Astrocyte of the hippocampus (primary cell): ENCODE results near the gene MGST2.

Source experiments
- DNase-seq: peaks from one replicate; pipeline ENCODE4 v3.0.0; 2011; ENCODE audit warnings: low read depth, low spot score

The MGST2 gene

GRCh38 chr4:139704915-139705485, 39.4 kb downstream of the MGST2 start:
- no peak for DNase-seq

DNA sequence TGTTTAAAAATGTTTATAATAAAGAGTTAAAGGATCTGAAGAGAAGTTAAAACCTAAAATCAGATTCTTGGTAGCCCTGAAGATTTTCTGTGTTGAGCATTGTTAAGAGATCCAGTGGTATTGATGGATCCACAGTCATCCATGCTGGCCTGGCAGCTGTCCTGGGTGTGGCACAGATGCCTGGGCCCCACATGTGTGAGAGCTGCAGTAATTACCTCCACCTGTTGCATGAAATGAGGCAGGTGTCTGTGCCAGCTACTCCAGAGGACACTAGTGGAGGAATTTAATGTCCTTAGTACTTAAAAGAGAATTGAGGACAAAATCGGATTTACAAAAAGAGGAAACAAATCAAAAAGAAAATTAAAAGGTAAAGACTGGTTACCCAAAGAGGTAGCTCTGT, 44.0 kb downstream of the MGST2 start:
- no peak for DNase-seq

DNA sequence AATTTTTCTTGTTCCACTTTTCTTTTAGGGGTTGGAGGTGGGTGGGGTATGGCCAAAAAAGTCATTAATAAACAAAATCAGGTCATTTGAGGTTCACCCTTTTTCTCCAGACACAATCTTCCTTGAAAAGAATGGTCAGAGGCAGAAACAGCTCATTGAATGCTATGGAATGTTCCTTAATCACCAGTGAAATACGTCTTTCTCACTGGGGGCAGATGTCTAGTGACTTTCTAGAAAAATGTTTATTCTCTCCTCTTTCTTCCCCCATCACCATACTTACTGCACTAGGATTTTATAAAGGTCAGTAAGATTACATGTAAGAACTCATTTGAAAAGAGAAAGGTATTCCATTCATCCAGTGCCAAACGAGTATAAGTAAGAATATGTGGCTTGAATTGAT, 44.5 kb downstream of the MGST2 start:
- peak; percentile 71 for DNase-seq

- DNase-seq, result peak; percentile 58
Observed at GRCh38 chr4:139711461-139711860, 45.8 kb downstream of the MGST2 start.

DNA sequence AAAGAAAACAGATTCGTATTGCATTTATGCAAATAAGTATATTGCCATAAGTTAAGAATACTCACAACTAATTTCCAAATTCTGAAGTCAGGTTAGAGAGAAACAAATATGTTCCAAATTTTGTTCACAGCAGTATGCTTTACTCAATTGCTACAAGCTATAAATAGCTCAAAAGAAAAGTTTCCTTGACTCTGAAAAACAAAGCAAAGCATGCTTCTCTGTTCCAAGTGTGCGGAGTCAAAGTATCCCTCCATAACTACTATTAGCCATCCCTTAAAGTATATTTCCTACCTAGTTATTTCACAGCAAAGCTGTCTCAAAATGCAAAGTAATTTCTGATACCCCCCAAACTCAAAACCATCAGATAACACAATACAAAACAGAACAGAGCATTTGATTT, 47.3 kb downstream of the MGST2 start:
- no peak for DNase-seq

GRCh38 chr4:139715746-139716391, 50.2 kb downstream of the MGST2 start:
- DNase-seq, result peak; percentile 35

- DNase-seq, result no peak
Observed at GRCh38 chr4:139718358-139718757, 52.7 kb downstream of the MGST2 start.

DNA sequence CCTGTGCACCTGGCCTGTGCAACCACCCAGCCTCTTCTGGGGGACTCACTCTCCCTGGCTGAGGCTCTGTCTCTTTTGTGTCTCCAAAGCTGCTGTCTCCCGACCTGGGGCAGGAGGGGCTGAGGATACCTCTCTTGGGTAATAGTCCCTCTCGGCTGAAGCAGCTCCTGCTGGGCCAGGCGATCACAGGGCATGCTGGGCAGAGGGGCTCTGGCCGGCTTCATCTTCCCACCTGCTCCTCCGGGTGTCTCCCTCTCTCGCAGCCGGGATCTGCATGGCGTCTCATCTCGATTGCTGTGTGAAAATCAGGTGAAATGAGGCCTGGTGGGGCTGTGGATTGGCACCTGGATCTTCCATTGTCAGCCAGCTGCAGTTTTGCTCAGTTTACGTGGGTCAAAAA, 53.2 kb downstream of the MGST2 start:
- DNase-seq, result no peak

- DNase-seq, result no peak
Observed at GRCh38 chr4:139719381-139720101, 53.9 kb downstream of the MGST2 start.

- no peak for DNase-seq
Observed at GRCh38 chr4:139720806-139721205, 55.2 kb downstream of the MGST2 start.

DNA sequence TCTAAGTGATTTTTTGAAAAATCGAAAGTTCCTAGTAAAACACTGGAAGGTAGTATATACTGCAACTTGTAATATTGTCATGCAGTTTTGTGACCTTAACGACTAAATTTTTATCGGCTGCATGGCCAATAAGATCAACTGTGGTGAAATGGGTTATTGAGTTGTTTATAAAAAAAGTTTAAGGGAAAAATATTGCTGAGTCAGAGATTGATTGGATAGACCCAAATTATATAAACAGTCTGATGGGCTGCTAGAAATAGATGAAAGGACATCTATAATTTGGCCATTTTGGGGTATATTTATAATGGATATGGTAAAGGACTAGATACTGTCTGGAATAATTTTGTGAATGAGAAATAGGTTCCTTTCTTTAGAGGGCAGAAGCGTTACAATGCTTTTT, 56.2 kb downstream of the MGST2 start:
- DNase-seq, result no peak

- DNase-seq, result no peak
Observed at GRCh38 chr4:139725236-139725635, 59.6 kb downstream of the MGST2 start.

DNA sequence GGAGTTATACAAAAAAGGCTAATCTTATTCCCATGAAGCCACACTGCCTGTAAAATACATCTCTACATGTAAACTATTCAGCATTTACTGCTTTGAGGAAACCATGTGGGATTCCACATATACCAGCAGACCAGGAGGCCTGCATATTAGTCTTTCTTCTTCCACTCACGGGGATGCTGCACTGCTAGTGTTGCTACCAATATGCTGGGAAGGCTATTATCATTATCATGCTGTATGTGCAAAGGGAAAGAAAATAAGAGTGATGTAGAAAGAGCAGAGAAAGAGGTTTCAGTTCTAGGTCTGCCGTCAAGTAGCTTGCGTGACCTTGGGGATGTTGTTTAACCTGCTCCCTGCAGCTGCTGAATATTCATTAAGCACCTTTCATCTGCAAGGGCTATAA, 61.0 kb downstream of the MGST2 start:
- no peak for DNase-seq

GRCh38 chr4:139728146-139728545, 62.5 kb downstream of the MGST2 start:
- DNase-seq, result no peak

DNA sequence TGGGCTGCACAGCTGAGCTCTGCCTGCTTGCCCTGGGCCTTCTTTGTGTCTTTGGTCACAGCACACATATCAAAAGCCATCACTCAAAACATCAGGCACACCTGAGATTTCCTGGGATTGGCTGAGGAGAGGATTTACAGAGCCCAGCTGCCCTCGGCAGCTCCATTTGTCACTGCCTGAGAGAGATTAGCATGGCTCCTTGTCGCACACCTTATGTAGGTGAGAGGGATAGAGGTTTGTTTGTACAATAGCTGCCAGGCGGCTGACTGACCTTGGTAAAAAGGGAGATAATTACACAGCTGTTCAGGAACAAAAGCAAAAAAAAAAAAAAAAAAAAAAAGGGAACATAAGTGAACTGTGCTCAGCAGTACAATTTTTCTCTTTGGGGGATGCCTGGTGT, 63.2 kb downstream of the MGST2 start:
- no peak for DNase-seq

- no peak for DNase-seq
Observed at GRCh38 chr4:139732991-139733570, 67.5 kb downstream of the MGST2 start.

DNA sequence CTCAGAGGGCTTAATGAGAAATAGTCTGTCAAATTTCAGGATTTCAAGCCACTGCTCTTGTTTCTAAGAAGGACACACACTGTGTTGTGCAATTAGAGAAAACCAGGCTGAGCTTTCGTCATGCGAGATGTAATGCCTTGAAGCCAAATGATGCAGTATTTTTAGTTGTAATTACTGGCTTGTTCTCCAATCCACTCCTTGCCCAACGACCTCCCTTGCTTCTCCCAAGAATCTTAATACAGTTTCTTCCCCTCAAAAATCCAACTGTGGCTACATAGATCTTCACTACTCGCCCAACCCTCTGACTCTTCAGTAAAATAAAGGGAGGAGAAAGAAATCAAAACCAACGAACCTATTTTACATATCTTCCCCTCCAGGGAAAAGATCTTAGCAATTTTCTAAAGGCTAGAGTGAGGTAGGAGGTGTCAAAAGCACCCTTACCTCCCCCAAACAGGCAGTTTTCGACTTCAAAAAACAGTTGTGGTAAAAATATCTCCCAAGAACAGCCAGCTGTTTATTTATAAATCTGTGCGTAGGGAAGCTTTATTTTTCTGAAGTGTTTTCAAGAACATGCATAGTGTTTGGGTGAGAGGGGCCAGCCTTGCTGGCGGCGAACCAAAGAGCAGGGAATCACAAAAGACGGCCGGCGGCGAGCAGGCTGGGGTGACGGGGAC, 68.7 kb downstream of the MGST2 start:
- peak; percentile 38 for DNase-seq

DNA sequence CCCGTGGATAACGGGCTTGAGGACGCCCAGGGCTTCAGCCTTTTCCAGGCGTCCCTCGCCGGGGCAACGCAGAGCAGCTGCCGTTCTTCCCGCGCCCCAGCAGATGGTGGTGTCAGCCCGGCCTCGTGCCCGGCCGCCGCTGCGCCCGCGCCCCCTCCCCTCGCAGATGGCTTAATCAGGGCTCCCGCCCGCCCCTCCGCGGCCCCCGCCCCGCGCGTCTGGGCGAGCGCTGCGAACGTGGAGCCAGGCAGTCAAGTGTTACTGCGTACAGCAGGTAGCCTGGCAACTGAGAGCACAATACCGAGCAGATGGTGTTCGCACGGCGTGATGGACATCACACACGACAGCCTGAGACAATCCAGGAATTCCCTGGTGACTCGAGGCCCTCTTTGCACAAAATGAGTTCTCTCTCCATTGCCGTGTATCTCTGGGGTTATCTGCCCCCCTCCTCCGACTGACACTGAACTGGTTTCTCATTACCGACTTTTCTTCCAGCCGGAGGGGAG, 69.3 kb downstream of the MGST2 start:
- DNase-seq, result peak; percentile 96

DNA sequence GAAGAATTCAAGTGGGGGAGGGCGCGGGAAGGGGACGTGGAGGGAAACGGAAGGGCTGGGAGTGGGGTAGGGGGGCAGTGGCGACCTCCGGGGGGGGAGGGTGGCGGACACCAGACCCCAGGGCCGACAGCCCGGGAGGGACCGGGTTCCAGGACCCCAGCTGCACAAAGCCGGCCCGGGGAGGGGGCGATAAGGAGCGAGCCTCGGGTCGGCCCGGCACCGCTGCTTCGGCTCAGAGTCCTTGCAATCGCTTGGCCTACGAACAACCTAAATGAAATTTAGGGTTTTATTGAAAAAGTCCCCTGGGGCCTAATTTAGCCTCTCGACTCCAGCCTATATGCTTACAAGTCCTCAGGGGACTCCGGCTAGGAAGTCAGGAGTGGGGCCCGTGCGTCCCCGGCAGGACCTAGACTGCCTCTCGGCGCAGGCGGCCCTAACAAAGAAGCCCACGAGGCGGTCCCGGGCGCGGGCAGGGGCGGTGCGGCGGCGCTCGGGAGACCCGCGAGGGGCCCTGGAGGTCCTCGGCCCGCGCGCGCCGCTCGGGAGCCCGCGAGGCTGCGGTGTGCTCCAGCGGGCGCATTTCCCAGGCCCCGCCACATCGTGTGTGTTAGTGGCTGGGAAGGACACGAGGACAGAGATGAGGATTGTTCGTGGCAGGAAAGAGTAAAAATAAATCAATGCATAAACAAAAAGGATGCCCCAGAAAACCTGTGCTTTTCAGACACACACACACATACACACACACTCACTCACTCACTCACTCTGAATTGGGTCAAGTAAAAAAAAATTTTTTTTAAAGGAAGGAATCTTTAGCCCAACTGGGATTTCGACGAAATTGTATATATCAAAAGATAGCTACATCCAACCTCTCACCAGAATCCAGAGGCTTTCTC, 70.0 kb downstream of the MGST2 start:
- peak; percentile 61 for DNase-seq

DNA sequence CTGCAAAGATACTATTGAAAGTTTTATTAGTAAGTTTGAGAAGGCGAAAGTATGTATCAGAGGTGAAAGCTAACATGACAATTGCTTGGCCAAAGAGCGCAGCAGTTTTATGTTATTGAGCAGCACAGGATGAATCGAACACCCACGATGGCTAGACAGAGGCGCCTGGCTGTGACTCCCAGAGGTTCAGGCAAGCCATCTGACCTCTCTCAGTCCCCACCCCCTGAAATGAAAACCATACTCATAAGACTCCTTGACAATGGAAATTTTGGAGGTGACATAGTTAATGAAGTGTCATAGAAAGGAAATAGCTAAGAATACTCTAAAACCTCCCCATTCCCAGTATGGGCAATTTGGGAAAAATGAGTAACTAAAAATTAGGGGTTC, 70.6 kb downstream of the MGST2 start:
- no peak for DNase-seq

GRCh38 chr4:139736661-139737060, 71.0 kb downstream of the MGST2 start:
- DNase-seq, result no peak
